Loucy (cell line): ENCODE measurements around the gene CORO2B.

Experiments
- H2AFZ ChIP-seq: fragments of 200-600 bp; sonication (generic); 2 replicates; pipeline ENCODE4 v1.6.0; 2016; ENCODE audit warnings: antibody characterized with exemption, mild to moderate bottlenecking, low read length, moderate library complexity
- H3F3A ChIP-seq: fragments of 200-600 bp; 2 replicates; pipeline ENCODE4 v1.6.0; 2016; ENCODE audit warnings: antibody characterized with exemption, low read depth, mild to moderate bottlenecking
- H3K27me3 ChIP-seq: fragments of 200-600 bp; sonication (generic); 2 replicates; pipeline ENCODE4 v1.6.1; 2014; ENCODE audit warnings: low read length, mild to moderate bottlenecking; ENCODE audit not compliant: insufficient read depth, poor library complexity, severe bottlenecking
- H3K36me3 ChIP-seq: fragments of 200-600 bp; sonication (generic); 2 replicates; pipeline ENCODE4 v1.6.1; 2016; ENCODE audit warnings: low read length; ENCODE audit not compliant: insufficient read depth
- H3K4me1 ChIP-seq: fragments of 200-600 bp; sonication (generic); 2 replicates; pipeline ENCODE4 v1.5.1; 2014; ENCODE audit warnings: low read length, mild to moderate bottlenecking; ENCODE audit not compliant: insufficient read depth, poor library complexity, severe bottlenecking
- H3K4me2 ChIP-seq: fragments of 200-600 bp; sonication (generic); 2 replicates; pipeline ENCODE4 v1.6.0; 2014; ENCODE audit warnings: antibody characterized with exemption, low read length, low read depth, mild to moderate bottlenecking; ENCODE audit not compliant: poor library complexity, severe bottlenecking
- H3K4me3 ChIP-seq: fragments of 200-600 bp; sonication (generic); 2 replicates; pipeline ENCODE4 v1.5.1; 2014; ENCODE audit warnings: low read length, mild to moderate bottlenecking, mixed read lengths; ENCODE audit not compliant: poor library complexity, severe bottlenecking
- H3K79me2 ChIP-seq: fragments of 200-600 bp; sonication (generic); 2 replicates; pipeline ENCODE4 v1.6.1; 2014; ENCODE audit warnings: low read length; ENCODE audit not compliant: insufficient read depth
- H3K9ac ChIP-seq: fragments of 200-600 bp; sonication (generic); 2 replicates; pipeline ENCODE4 v1.6.0; 2014; ENCODE audit warnings: mild to moderate bottlenecking, low read depth, low read length, moderate library complexity; ENCODE audit not compliant: poor library complexity, severe bottlenecking
- H3K9me2 ChIP-seq: fragments of 200-600 bp; sonication (generic); replicated peaks from 2 replicates; pipeline ENCODE4 v1.6.1; 2016; ENCODE audit warnings: low read depth, low read length, mixed read lengths
- H3K9me3 ChIP-seq: fragments of 200-600 bp; sonication (generic); 2 replicates; pipeline ENCODE4 v1.6.1; 2014; ENCODE audit warnings: mild to moderate bottlenecking, antibody characterized with exemption, low read length, low read depth; ENCODE audit not compliant: insufficient read depth
- H4K20me1 ChIP-seq: fragments of 200-600 bp; sonication (generic); 2 replicates; pipeline ENCODE4 v1.6.0; 2014; ENCODE audit warnings: antibody characterized with exemption, low read length, mild to moderate bottlenecking; ENCODE audit not compliant: insufficient read depth, poor library complexity, severe bottlenecking
- CTCF ChIP-seq: fragments of 200-600 bp; sonication (generic); conservative IDR thresholded peaks from 2 replicates; pipeline ENCODE4 v1.5.1; 2014; ENCODE audit warnings: mild to moderate bottlenecking, antibody characterized with exemption, low read length
- EZH2phosphoT487 ChIP-seq: fragments of 200-600 bp; IDR thresholded peaks from 2 replicates; pipeline ENCODE4 v1.6.1; 2018; ENCODE audit warnings: antibody characterized with exemption, mild to moderate bottlenecking, moderate library complexity, borderline replicate concordance

The CORO2B gene

GRCh38 chr15:68641376-68641775, 62.6 kb downstream of the CORO2B start:
- Histone ChIP-seq H3F3A (no peaks in the 10 kb centered on the region), H3K4me2 (no peak overlapping the region), H2AFZ (no peak overlapping the region), H3K9me2 (no peaks in the 10 kb centered on the region), H3K79me2 (no peaks in the 10 kb centered on the region), H3K4me1 (peaks cover 6% of the 10 kb centered on the region), H3K9me3 (no peaks in the 10 kb centered on the region), H3K4me3 (no peak overlapping the region), H4K20me1 (no peaks in the 10 kb centered on the region), H3K36me3 (no peaks in the 10 kb centered on the region), H3K9ac (no peak overlapping the region), H3K27me3 (no peaks in the 10 kb centered on the region)
- TF ChIP-seq EZH2phosphoT487 = no peak
- TF ChIP-seq CTCF = no peak

- Histone ChIP-seq H3K79me2 (no peaks in the 10 kb centered on the region), H3K9ac (no peak overlapping the region), H3K4me3 (no peak overlapping the region), H2AFZ (no peak overlapping the region), H3K27me3 (no peaks in the 10 kb centered on the region), H3K4me1 (peaks cover 4% of the 10 kb centered on the region), H3K4me2 (no peak overlapping the region), H3K36me3 (no peaks in the 10 kb centered on the region), H3K9me3 (no peaks in the 10 kb centered on the region), H3F3A (no peaks in the 10 kb centered on the region), H3K9me2 (no peaks in the 10 kb centered on the region), H4K20me1 (no peaks in the 10 kb centered on the region)
- TF ChIP-seq CTCF = no peak
- no peak for TF ChIP-seq EZH2phosphoT487
Observed at GRCh38 chr15:68642491-68642845, 63.7 kb downstream of the CORO2B start.

GRCh38 chr15:68643216-68643830, 64.5 kb downstream of the CORO2B start:
- H3K4me3 ChIP-seq = no peak overlapping the region
- no peaks in the 10 kb centered on the region for H3K9me3 ChIP-seq
- H3K4me1 ChIP-seq = no peaks in the 10 kb centered on the region
- H3K9me2 ChIP-seq = no peaks in the 10 kb centered on the region
- H3K27me3 ChIP-seq = no peaks in the 10 kb centered on the region
- no peaks in the 10 kb centered on the region for H3K79me2 ChIP-seq
- H4K20me1 ChIP-seq = no peaks in the 10 kb centered on the region
- no peaks in the 10 kb centered on the region for H3F3A ChIP-seq
- H3K9ac ChIP-seq = no peak overlapping the region
- TF ChIP-seq CTCF (no peak), EZH2phosphoT487 (no peak)
- no peak overlapping the region for H3K4me2 ChIP-seq
- no peak overlapping the region for H2AFZ ChIP-seq
- no peaks in the 10 kb centered on the region for H3K36me3 ChIP-seq
